ENCODE results near the gene GRIP1.

Gene GRIP1

DNA sequence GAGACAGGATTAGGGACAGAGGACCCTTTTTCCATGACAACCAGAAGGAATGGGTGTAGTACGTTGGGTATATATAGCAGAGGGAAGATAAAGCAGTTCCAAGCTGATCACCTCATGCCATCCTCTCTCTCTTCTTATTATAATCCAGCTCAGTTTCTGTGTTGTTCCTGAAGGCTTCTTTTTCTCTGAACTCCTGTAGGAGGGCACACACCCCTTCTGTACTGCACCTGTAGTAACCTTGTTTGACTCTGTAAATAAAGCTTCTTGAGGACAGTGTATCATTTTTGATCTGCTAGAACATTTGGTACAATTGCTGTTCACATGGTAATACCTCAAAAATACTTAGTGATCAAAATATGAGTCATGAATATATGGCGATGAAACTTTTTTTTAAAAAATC is 343.1 kb downstream of the GRIP1 start:
- no peak for TF ChIP-seq EZH2phosphoT487 (IDR thresholded peaks at IDR 0.05; ENCODE audit: borderline replicate concordance, low read length)
- TF ChIP-seq, protein P1, sequence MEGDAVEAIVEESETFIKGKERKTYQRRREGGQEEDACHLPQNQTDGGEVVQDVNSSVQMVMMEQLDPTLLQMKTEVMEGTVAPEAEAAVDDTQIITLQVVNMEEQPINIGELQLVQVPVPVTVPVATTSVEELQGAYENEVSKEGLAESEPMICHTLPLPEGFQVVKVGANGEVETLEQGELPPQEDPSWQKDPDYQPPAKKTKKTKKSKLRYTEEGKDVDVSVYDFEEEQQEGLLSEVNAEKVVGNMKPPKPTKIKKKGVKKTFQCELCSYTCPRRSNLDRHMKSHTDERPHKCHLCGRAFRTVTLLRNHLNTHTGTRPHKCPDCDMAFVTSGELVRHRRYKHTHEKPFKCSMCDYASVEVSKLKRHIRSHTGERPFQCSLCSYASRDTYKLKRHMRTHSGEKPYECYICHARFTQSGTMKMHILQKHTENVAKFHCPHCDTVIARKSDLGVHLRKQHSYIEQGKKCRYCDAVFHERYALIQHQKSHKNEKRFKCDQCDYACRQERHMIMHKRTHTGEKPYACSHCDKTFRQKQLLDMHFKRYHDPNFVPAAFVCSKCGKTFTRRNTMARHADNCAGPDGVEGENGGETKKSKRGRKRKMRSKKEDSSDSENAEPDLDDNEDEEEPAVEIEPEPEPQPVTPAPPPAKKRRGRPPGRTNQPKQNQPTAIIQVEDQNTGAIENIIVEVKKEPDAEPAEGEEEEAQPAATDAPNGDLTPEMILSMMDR (IDR thresholded peaks at IDR 0.05; ENCODE audit: low read depth, low read length, poor library complexity, severe bottlenecking), result no peak
- Histone ChIP-seq H3K4me3 (ENCODE audit: low read length) (no peak overlapping the region), H3F3A (ENCODE audit: control insufficient read depth, insufficient read depth) (no peaks in the 10 kb centered on the region), H3K9me2 (replicated peaks; ENCODE audit: control insufficient read depth, low read length) (no peaks in the 10 kb centered on the region), H3K4me2 (ENCODE audit: low read length) (no peak overlapping the region), H3K36me3 (ENCODE audit: control insufficient read depth, low read length) (no peaks in the 10 kb centered on the region), H4K20me1 (ENCODE audit: control insufficient read depth, insufficient read depth, low read depth, low read length) (no peaks in the 10 kb centered on the region), H3K4me1 (ENCODE audit: control insufficient read depth, low read length) (no peaks in the 10 kb centered on the region), H3K27me3 (ENCODE audit: control insufficient read depth, low read length) (no peaks in the 10 kb centered on the region), H3K79me2 (ENCODE audit: control insufficient read depth, low read length) (no peaks in the 10 kb centered on the region), H3K27ac (ENCODE audit: low read depth, low read length) (no peak overlapping the region), H3K9me3 (ENCODE audit: control insufficient read depth, insufficient read depth, low read length) (no peaks in the 10 kb centered on the region)

DNA sequence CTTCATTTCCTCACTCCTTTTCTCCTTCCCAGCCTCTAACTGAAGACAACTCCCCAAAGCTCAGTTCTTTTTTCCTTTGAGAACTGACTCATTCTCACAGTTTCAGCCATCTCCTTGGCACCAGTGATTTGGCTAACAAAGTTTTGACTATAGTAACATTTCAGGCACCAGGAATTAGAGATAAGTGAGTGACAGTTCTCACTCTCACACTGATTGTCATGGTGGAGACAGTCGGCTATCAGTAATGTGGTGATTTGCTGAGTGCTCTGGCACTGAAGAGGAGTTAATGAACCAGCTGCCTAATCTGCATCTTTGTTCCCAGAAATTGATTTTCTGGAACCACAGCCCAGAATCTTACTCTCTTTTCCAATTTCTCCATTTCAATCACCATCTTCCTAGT is 347.1 kb downstream of the GRIP1 start:
- H3K9me3 ChIP-seq (ENCODE audit: control insufficient read depth, insufficient read depth, low read length), result no peaks in the 10 kb centered on the region
- no peaks in the 10 kb centered on the region for H3K4me1 ChIP-seq (ENCODE audit: control insufficient read depth, low read length)
- H3K79me2 ChIP-seq (ENCODE audit: control insufficient read depth, low read length), result no peaks in the 10 kb centered on the region
- no peaks in the 10 kb centered on the region for H3K9me2 ChIP-seq (replicated peaks; ENCODE audit: control insufficient read depth, low read length)
- no peaks in the 10 kb centered on the region for H3K36me3 ChIP-seq (ENCODE audit: control insufficient read depth, low read length)
- TF ChIP-seq, protein P1 (IDR thresholded peaks at IDR 0.05; ENCODE audit: low read depth, low read length, poor library complexity, severe bottlenecking), result no peak
- no peak for TF ChIP-seq EZH2phosphoT487 (IDR thresholded peaks at IDR 0.05; ENCODE audit: borderline replicate concordance, low read length)
- H3K4me2 ChIP-seq (ENCODE audit: low read length), result no peak overlapping the region
- H3K27me3 ChIP-seq (ENCODE audit: control insufficient read depth, low read length), result no peaks in the 10 kb centered on the region
- no peak overlapping the region for H3K27ac ChIP-seq (ENCODE audit: low read depth, low read length)
- no peaks in the 10 kb centered on the region for H4K20me1 ChIP-seq (ENCODE audit: control insufficient read depth, insufficient read depth, low read depth, low read length)
- no peaks in the 10 kb centered on the region for H3F3A ChIP-seq (ENCODE audit: control insufficient read depth, insufficient read depth)
- no peak overlapping the region for H3K4me3 ChIP-seq (ENCODE audit: low read length)

DNA sequence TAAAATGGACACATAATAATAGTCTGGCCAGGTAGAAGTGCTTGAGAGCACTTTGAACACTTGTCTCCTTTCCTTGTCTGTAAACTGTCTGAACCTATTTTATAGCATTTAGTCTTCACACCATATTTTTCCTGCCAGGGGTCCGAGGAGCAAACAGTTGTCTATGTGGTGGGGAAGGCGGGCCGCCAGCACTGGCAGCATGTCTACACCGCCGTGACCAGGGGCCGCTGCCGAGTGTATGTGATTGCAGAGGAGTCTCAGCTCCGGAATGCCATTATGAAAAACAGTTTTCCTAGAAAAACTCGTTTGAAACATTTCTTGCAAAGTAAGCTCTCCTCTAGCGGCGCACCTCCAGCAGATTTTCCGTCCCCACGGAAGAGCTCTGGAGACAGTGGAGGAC is 347.9 kb downstream of the GRIP1 start:
- H3K27ac ChIP-seq (ENCODE audit: low read depth, low read length), result no peak overlapping the region
- H3K4me2 ChIP-seq (ENCODE audit: low read length), result no peak overlapping the region
- H3K4me1 ChIP-seq (ENCODE audit: control insufficient read depth, low read length), result no peaks in the 10 kb centered on the region
- H3K9me3 ChIP-seq (ENCODE audit: control insufficient read depth, insufficient read depth, low read length), result no peaks in the 10 kb centered on the region
- H4K20me1 ChIP-seq (ENCODE audit: control insufficient read depth, insufficient read depth, low read depth, low read length), result no peaks in the 10 kb centered on the region
- H3K27me3 ChIP-seq (ENCODE audit: control insufficient read depth, low read length), result no peaks in the 10 kb centered on the region
- H3K79me2 ChIP-seq (ENCODE audit: control insufficient read depth, low read length), result no peaks in the 10 kb centered on the region
- H3K36me3 ChIP-seq (ENCODE audit: control insufficient read depth, low read length), result no peaks in the 10 kb centered on the region
- H3K4me3 ChIP-seq (ENCODE audit: low read length), result no peak overlapping the region
- H3F3A ChIP-seq (ENCODE audit: control insufficient read depth, insufficient read depth), result no peaks in the 10 kb centered on the region
- no peaks in the 10 kb centered on the region for H3K9me2 ChIP-seq (replicated peaks; ENCODE audit: control insufficient read depth, low read length)
- TF ChIP-seq, protein P1 (IDR thresholded peaks at IDR 0.05; ENCODE audit: low read depth, low read length, poor library complexity, severe bottlenecking), result no peak
- no peak for TF ChIP-seq EZH2phosphoT487 (IDR thresholded peaks at IDR 0.05; ENCODE audit: borderline replicate concordance, low read length)

DNA sequence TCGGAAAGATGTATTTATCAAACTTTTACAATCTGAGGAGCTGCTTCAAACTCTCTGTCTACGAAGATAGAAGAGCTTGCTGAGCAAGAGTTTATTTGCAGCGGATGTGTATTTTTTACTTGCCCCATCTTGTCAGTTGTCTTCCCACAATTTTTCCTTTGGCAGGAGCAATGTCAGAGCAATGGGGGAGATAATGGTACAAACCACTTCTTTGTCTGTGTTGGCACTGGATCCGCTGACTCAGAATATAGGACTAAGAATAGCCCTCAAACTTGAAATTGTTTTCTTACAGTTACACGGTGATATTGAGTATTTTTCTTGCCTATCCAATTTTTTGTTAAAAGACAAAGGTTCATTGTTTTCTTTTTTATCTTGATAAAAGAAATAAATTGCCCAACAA is 348.9 kb downstream of the GRIP1 start:
- no peaks in the 10 kb centered on the region for H3K36me3 ChIP-seq (ENCODE audit: control insufficient read depth, low read length)
- H3K79me2 ChIP-seq (ENCODE audit: control insufficient read depth, low read length), result no peaks in the 10 kb centered on the region
- H3K27me3 ChIP-seq (ENCODE audit: control insufficient read depth, low read length), result no peaks in the 10 kb centered on the region
- no peaks in the 10 kb centered on the region for H3K4me1 ChIP-seq (ENCODE audit: control insufficient read depth, low read length)
- TF ChIP-seq, protein P1 (IDR thresholded peaks at IDR 0.05; ENCODE audit: low read depth, low read length, poor library complexity, severe bottlenecking), result no peak
- no peak for TF ChIP-seq EZH2phosphoT487 (IDR thresholded peaks at IDR 0.05; ENCODE audit: borderline replicate concordance, low read length)
- no peak overlapping the region for H3K4me3 ChIP-seq (ENCODE audit: low read length)
- H3K9me3 ChIP-seq (ENCODE audit: control insufficient read depth, insufficient read depth, low read length), result no peaks in the 10 kb centered on the region
- no peaks in the 10 kb centered on the region for H3F3A ChIP-seq (ENCODE audit: control insufficient read depth, insufficient read depth)
- H3K9me2 ChIP-seq (replicated peaks; ENCODE audit: control insufficient read depth, low read length), result no peaks in the 10 kb centered on the region
- H3K27ac ChIP-seq (ENCODE audit: low read depth, low read length), result no peak overlapping the region
- H3K4me2 ChIP-seq (ENCODE audit: low read length), result no peak overlapping the region
- H4K20me1 ChIP-seq (ENCODE audit: control insufficient read depth, insufficient read depth, low read depth, low read length), result no peaks in the 10 kb centered on the region
